ENCODE measurements around the gene RBM27. TPM values are rescaled to one million over a fixed set of nuclear protein-coding genes. Genes with fewer than 3 reads are reported as not detected.
A peak's percentile ranks its signal among the peaks of the same experiment; 100 is the strongest.

Gene RBM27
- total RNA-seq, 2 experiments from 2014 or later = 25.6 to 68.0 TPM

DNA sequence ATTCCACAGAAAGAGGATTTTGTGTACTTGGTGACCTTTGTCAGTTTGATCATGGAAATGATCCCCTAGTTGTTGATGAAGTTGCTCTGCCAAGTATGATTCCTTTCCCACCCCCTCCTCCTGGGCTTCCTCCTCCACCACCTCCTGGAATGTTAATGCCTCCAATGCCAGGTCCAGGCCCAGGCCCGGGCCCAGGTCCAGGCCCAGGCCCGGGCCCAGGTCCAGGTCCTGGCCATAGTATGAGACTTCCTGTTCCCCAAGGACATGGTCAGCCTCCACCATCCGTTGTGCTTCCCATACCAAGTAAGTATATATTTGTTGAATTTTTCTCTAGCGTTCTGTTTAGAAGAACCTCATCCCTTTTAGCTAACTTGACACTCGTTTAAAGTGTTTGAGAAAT is 30.0 kb downstream of the RBM27 start:
- Mint-ChIP-seq H3K9me3 (ENCODE audit: low read depth) (no peaks in the 10 kb centered on the region), H3K27ac (no peak overlapping the region), H3K36me3 (ENCODE audit: low read depth) (peaks cover 46% of the 10 kb centered on the region), H3K4me1 (peaks cover 2% of the 10 kb centered on the region), H3K4me3 (no peak overlapping the region), H3K27me3 (no peaks in the 10 kb centered on the region)
- ChIA-PET POLR2A (no interaction called here), CTCF (no interaction called here)
- ATAC-seq = no peak
- intact Hi-C loops (cut with DNase I, micrococcal nuclease) = no loop called here
- DNase-seq = no peak

DNA sequence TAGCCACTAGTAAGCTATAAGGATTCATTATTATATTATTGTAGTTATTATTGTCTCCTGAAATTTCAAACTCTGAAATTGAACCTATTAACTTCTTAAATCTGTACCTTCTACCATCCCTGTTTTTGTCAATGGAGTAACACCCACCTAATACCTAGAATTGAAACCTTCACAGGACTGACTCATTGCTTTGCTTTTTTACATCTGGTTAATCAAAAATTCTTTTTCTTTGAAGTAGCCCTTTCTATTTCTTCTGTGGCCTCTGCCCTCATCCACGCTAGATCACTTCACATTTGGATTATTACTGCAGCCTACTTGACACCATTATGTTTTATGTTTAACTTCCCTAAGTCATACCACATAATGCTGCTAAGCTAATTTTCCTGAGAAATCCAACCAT is 35.6 kb downstream of the RBM27 start:
- no peak for DNase-seq
- Mint-ChIP-seq H3K9me3 (ENCODE audit: low read depth) (no peaks in the 10 kb centered on the region), H3K27me3 (no peaks in the 10 kb centered on the region), H3K4me1 (peaks cover 10% of the 10 kb centered on the region), H3K36me3 (ENCODE audit: low read depth) (peaks cover 27% of the 10 kb centered on the region), H3K4me3 (no peak overlapping the region), H3K27ac (peak overlapping the region; percentile 5)
- ChIA-PET POLR2A (interaction anchor here (0.6 kb wide), 1 partner anchor 1805 kb away, joined by 4 read pairs; no protein-coding TSS in a partner anchor), CTCF (interaction anchor here (0.7 to 0.8 kb wide), 2 partner anchors 15 to 158 kb away, joined by 3 to 4 read pairs; no protein-coding TSS in a partner anchor)
- intact Hi-C loops (cut with DNase I, micrococcal nuclease) = loop anchor here in 1 of 2 experiments (5.0 kb wide), 1 partner anchor 37 kb away; the partner anchor contains the start of gene RBM27
- peak; percentile 93 for ATAC-seq

DNA sequence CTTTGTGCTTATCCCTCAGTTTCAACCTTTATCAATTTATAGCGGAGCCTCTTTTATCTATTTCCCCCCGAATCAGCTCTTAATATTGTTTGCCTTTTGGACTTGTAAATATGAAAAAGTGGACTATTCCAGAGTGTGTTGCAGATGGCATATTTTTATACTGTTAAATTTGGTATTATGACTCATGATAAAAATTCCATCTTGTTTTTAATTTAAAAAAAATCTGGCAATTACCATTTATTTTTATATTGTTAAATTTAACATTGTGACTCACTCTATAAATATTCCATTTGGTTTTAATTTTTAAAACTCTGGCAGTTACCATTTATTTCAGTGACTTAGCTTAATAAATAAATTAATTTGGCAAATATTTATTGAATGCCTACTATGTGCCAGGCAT is 37.5 kb downstream of the RBM27 start:
- ATAC-seq (no peak), DNase-seq (no peak)
- Mint-ChIP-seq H3K9me3 (ENCODE audit: low read depth) (no peaks in the 10 kb centered on the region), H3K27ac (no peak overlapping the region), H3K4me1 (peaks cover 10% of the 10 kb centered on the region), H3K36me3 (ENCODE audit: low read depth) (peaks cover 26% of the 10 kb centered on the region), H3K4me3 (no peak overlapping the region), H3K27me3 (no peaks in the 10 kb centered on the region)
- ChIA-PET POLR2A (interaction anchor here (0.6 kb wide), 1 partner anchor 73 kb away, joined by 3 read pairs; no protein-coding TSS in a partner anchor), CTCF (interaction anchor here (0.6 kb wide), 1 partner anchor 41 kb away, joined by 3 read pairs; no protein-coding TSS in a partner anchor)
- intact Hi-C loops (cut with DNase I, micrococcal nuclease) = no loop called here

DNA sequence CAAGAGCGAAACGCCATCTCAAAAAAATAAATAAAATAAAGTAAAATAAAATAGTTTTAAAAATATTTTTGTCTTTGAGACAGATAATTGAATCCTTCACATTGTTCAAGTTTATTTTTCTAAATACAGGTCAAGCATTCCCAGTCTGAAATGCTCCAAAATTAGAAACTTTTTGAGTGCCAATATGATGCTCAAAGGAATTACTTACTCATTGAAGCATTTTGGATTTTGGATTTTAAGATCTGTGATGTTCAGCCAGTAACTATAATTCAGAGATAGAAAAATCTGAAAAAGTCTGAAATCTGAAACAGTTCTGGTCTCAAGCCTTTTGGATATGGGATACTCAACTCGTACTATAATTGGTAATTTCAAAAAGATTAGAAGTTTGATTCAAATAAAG is 39.8 kb downstream of the RBM27 start:
- DNase-seq (no peak), ATAC-seq (no peak)
- no peak overlapping the region for H3K4me3 Mint-ChIP-seq
- peaks cover 10% of the 10 kb centered on the region for H3K4me1 Mint-ChIP-seq
- no peak overlapping the region for H3K27ac Mint-ChIP-seq
- POLR2A ChIA-PET = interaction anchor here (0.7 kb wide), 1 partner anchor 84 kb away, joined by 4 read pairs; no protein-coding TSS in a partner anchor
- CTCF ChIA-PET = no interaction called here
- H3K9me3 Mint-ChIP-seq (ENCODE audit: low read depth) = no peaks in the 10 kb centered on the region
- H3K27me3 Mint-ChIP-seq = no peaks in the 10 kb centered on the region
- intact Hi-C loops (cut with DNase I, micrococcal nuclease) = no loop called here
- H3K36me3 Mint-ChIP-seq (ENCODE audit: low read depth) = peaks cover 19% of the 10 kb centered on the region

DNA sequence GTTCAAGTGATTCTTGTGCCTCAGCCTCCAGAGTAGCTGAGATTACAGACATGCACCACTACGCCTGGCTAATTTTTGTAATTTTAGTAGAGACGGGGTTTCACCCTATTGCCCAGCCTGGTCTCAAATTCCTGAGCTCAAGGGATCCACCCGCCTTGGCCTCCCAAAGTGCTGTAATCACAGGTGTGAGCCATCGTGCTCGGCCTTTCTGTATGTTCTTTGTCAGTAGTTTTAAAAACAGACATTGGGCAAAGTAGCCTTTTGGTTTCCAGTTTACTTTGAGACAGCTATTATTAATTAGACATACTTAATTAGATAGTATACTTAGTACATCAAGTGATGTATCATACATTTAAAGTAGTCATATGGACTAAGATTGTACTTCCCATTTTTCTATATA is 45.2 kb downstream of the RBM27 start:
- H3K4me1 Mint-ChIP-seq = peaks cover 3% of the 10 kb centered on the region
- POLR2A ChIA-PET = no interaction called here
- ATAC-seq (no peak), DNase-seq (no peak)
- H3K9me3 Mint-ChIP-seq (ENCODE audit: low read depth) = no peaks in the 10 kb centered on the region
- H3K36me3 Mint-ChIP-seq (ENCODE audit: low read depth) = peaks cover 19% of the 10 kb centered on the region
- intact Hi-C loops (cut with DNase I, micrococcal nuclease) = no loop called here
- H3K4me3 Mint-ChIP-seq = no peak overlapping the region
- no peak overlapping the region for H3K27ac Mint-ChIP-seq
- CTCF ChIA-PET = interaction anchor here (1.3 kb wide), 1 partner anchor 10 kb away, joined by 3 read pairs; no protein-coding TSS in a partner anchor
- no peaks in the 10 kb centered on the region for H3K27me3 Mint-ChIP-seq

DNA sequence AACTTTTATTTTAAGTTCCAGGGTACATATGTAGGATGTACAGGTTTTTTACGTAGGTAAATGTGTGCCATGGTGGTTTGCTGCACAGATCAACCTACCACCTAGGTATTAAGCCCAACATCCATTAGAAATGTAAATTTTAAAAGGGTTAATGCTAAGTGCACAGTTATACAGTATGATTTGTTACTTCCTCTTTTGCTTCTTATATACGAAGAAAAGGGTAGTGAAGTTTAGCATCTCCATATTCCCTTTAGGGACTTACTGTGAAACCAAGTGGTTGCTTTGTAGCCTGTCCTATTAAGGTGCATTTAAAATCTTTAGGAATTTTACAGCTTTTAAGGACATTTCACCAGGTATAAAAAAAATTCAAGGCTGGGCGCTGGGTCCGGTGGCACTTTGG is 46.4 kb downstream of the RBM27 start:
- CTCF ChIA-PET = interaction anchor here (0.6 to 1.3 kb wide), 2 partner anchors 8 to 75 kb away, joined by 3 read pairs; no protein-coding TSS in a partner anchor
- DNase-seq (no peak), ATAC-seq (no peak)
- peaks cover 11% of the 10 kb centered on the region for H3K4me1 Mint-ChIP-seq
- peaks cover 24% of the 10 kb centered on the region for H3K36me3 Mint-ChIP-seq (ENCODE audit: low read depth)
- H3K27ac Mint-ChIP-seq = no peak overlapping the region
- POLR2A ChIA-PET = no interaction called here
- H3K9me3 Mint-ChIP-seq (ENCODE audit: low read depth) = no peaks in the 10 kb centered on the region
- H3K4me3 Mint-ChIP-seq = no peak overlapping the region
- intact Hi-C loops (cut with DNase I, micrococcal nuclease) = no loop called here
- H3K27me3 Mint-ChIP-seq = no peaks in the 10 kb centered on the region

Other genes starting within 250 kb of the RBM27 start
- under 1 TPM in 1 of 2 experiments, not detected in 1; 0.30 TPM for gene PLAC8L1, start 98.0 kb upstream of the RBM27 start, total RNA-seq
- gene LARS1, start 21.0 kb upstream of the RBM27 start, total RNA-seq = 100 to 1,000 TPM; 131 to 184 TPM
- not detected for gene POU4F3, start 135.2 kb downstream of the RBM27 start, total RNA-seq
- gene TCERG1, start 243.7 kb downstream of the RBM27 start, total RNA-seq = 100 to 1,000 TPM; 126 to 132 TPM

All from activated CD4-positive, alpha-beta T cell treated with anti-CD3 and anti-CD28 coated beads for 36 hours (primary cell).